ENCODE measurements around the gene ELF4.
A peak's percentile ranks its signal among the peaks of the same experiment; 100 is the strongest.

The ELF4 gene

GRCh38 chrX:130085551-130086446 lies 24.5 kb downstream of the ELF4 start:
- DNase-seq (ENCODE audit: low read depth in 2 of 2, low spot score in 1 of 2) = no peak

DNA sequence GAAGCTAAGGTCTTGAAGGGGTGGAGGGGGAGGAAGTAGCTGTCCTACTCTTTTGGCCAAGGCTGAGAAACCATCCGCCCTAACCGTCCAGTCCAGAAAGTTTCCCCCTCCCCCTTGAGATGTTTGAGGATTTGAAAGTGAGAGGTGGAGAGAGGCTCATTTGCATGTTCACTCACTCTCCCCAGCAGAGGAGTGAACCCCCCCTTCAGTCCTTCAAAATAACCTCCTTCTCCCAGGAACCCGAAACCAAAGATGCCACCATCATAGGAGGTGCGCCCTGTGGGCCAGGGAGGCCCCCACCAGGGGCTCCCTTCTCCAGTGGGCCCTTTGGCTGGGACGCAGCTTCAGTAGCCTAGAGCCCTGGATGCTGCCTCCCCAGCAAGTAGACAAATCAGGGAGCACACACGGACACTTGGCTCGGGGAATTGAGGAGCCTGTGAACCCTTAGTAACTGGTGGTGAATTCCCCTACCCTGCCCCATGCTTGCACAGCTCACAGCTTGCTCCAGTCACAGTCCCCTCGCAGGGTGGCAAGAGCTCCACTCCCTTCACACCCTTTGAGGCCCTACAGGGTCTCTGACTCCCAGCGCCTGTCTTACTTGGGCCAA lies 25.6 kb downstream of the ELF4 start:
- DNase-seq (ENCODE audit: low read depth in 2 of 2, low spot score in 1 of 2) = no peak

DNA sequence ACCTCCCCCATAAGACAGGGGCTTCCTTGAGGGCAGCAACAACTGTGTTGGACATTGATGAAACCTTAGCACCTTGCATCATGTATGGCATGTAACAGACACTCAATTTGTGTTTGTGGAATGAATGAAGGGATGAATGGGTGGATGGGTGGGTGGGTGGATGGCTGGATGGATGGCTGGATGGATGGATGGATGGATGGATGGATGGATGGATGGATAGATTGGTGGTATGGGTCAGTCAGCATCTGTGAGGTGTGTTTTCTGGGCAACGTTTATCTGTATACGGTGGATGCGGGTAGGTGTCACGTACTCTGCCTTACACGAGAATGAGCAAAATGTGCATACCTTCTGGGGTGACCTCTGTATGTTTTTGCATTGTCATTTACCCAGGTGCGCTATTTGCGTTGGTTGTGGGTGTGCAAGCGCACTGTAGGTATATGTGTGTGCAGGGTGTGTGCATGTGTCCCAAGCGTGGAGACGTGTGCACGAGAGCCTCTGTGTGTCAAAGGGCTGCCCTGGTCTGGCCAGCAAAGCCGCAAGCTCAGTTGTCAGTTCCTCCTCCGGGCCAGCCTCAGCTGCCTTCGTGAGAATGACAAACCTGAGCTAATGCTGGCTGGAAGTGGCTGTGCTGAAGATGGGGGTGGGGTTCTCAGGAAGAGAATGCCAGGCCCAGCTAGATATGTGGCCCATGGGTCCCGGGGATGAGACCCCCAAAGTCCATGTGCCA lies 26.5 kb downstream of the ELF4 start:
- no peak for DNase-seq (ENCODE audit: low read depth in 2 of 2, low spot score in 1 of 2)

GRCh38 chrX:130083107-130083490 lies 27.2 kb downstream of the ELF4 start:
- DNase-seq (ENCODE audit: low read depth in 2 of 2, low spot score in 1 of 2) = no peak

- peak; percentile 24 to 54 for DNase-seq (ENCODE audit: low read depth in 2 of 2, low spot score in 1 of 2)
Measured at GRCh38 chrX:130082244-130083106, 27.8 kb downstream of the ELF4 start.

- no peak for DNase-seq (ENCODE audit: low read depth in 2 of 2, low spot score in 1 of 2)
Measured at GRCh38 chrX:130081421-130082045, 28.8 kb downstream of the ELF4 start.

DNA sequence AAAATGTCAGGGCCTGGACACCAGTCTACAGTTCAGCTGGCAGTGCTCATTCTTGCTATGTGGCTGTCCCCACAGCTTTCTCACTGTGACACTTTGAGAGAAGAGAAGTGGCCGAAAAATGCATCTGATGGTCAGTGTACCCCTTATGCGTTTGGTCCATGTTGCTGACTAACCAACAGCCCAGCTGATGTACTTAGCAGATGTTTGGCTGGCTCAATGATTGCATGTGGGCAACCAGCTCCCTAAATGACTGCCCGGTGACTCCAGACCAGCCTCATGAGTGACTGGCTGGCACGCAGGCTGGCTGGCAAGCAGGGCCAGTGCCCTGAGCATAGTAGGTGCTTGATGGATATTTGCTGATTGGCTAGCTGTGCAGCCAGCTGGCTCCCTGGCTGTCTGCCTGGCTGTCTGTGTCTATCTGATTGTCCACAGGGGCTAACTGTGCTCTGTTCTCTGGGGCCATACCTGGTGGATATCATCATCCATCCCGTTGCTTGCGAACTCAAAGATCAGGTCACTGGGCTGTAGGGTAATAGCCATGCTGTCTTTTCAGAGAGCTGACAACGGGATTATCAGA lies 29.4 kb downstream of the ELF4 start:
- DNase-seq (ENCODE audit: low read depth in 2 of 2, low spot score in 1 of 2) = no peak

- peak in 1 of 2 donors; percentile 25 for DNase-seq (ENCODE audit: low read depth in 2 of 2, low spot score in 1 of 2)
Measured at GRCh38 chrX:130079824-130080406, 30.4 kb downstream of the ELF4 start.

GRCh38 chrX:130075777-130076176 lies 34.5 kb downstream of the ELF4 start:
- DNase-seq (ENCODE audit: low read depth in 2 of 2, low spot score in 1 of 2) = no peak

- DNase-seq (ENCODE audit: low read depth in 2 of 2, low spot score in 1 of 2) = no peak
Measured at GRCh38 chrX:130072345-130072740, 38.0 kb downstream of the ELF4 start.

DNA sequence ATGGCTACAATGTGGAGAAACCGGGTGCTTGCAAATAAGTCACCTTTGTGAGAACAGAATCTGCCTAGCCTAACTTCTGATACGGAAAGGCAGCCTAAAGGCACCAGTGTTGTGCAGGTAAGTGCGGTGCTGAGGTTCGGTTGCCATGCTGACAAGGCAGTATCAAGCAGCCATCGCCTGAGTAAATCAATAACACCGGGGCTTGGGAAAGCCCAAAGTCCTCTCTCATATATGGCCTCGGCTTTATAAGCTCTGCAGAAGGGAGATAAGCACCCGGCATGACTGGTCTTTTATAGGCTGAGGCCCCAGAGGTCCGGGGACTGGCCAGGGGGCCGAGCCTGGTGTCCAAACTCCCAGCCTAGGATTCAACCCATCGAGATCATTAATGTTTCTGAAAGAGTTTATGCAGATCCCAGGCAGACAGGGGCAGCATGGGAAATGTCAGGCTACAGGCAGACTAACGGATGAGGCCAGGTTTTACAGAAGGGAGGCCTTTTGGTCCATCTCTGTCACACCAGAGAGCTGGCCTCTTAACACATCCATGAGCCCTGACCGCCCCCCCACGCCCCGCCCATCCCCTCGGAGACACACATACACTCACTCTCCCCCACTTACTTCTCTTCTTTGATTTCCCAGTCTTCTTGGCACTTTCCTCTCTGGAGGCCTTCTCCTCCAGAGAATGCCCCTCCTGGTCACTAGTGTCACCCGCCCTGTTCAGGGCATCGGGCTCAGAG lies 38.5 kb downstream of the ELF4 start:
- no peak for DNase-seq (ENCODE audit: low read depth in 2 of 2, low spot score in 1 of 2)

DNA sequence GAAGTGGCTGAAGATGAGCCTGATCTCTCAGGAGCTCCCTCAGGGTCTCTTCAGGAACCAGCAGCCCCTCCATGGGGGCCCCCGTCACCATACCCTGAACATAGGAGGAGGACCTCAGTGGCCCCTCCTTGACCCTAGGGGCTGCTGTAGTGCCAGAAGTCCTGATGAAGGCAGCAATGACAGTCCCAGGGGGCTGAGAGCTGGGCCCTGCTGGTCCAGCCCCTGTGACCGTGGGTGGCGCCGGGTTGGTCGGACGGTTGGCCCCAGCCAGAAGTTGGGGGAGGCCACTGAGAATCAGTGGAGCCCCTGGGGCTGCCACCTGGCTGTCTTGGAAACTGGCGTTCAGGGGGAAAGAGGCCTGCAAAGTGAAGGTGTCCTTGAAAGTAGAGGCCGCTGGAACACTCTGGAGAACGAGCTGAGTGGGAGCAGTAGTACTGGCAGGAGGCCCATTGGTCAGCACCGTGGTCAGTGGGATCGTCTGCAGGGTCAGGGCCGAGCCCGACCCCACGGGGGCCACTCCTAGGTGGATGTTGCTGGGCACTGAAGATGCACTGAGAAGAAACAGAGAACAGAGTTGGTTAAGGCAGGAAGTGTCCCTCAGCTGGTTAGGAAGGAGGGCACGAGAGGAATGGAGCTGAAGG lies 43.2 kb downstream of the ELF4 start:
- no peak for DNase-seq (ENCODE audit: low read depth in 2 of 2, low spot score in 1 of 2)

- DNase-seq (ENCODE audit: low read depth in 2 of 2, low spot score in 1 of 2) = peak; percentile 49 to 71
Measured at GRCh38 chrX:130060122-130061069, 49.9 kb downstream of the ELF4 start.

- no peak for DNase-seq (ENCODE audit: low read depth in 2 of 2, low spot score in 1 of 2)
Measured at GRCh38 chrX:130058652-130059051, 51.6 kb downstream of the ELF4 start.

- no peak for DNase-seq (ENCODE audit: low read depth in 2 of 2, low spot score in 1 of 2)
Measured at GRCh38 chrX:130057209-130057608, 53.1 kb downstream of the ELF4 start.

- no peak for DNase-seq (ENCODE audit: low read depth in 2 of 2, low spot score in 1 of 2)
Measured at GRCh38 chrX:130055899-130056298, 54.4 kb downstream of the ELF4 start.

- DNase-seq (ENCODE audit: low read depth in 2 of 2, low spot score in 1 of 2) = no peak
Measured at GRCh38 chrX:130055103-130055502, 55.2 kb downstream of the ELF4 start.

- DNase-seq (ENCODE audit: low read depth in 2 of 2, low spot score in 1 of 2) = no peak
Measured at GRCh38 chrX:130053236-130053635, 57.1 kb downstream of the ELF4 start.

Measured in stimulated activated CD8-positive, alpha-beta memory T cell treated with anti-CD3 and anti-CD28 coated beads, Interleukin-4, amount 100 ng/mL, for 4 hours (primary cell).